HG02642 (cell line): ENCODE results near the gene BTBD6.
"Not testable (repeated sequence)": the region's sequence is repeated elsewhere in the genome, so short reads cannot be mapped to it uniquely, and the experiment has no call there.

Experiments
- ATAC-seq: cut with Tn5 transposase; IDR thresholded peaks from one replicate; pipeline ENCODE4 v1.9.1; 2021; ENCODE audit warnings: mild to moderate bottlenecking; ENCODE audit not compliant: unreplicated experiment, poor library complexity

Gene BTBD6

GRCh38 chr14:105260959-105261358 lies 12.6 kb downstream of the BTBD6 start:
- ATAC-seq, result no peak

GRCh38 chr14:105261781-105262180 lies 13.4 kb downstream of the BTBD6 start:
- no peak for ATAC-seq

DNA sequence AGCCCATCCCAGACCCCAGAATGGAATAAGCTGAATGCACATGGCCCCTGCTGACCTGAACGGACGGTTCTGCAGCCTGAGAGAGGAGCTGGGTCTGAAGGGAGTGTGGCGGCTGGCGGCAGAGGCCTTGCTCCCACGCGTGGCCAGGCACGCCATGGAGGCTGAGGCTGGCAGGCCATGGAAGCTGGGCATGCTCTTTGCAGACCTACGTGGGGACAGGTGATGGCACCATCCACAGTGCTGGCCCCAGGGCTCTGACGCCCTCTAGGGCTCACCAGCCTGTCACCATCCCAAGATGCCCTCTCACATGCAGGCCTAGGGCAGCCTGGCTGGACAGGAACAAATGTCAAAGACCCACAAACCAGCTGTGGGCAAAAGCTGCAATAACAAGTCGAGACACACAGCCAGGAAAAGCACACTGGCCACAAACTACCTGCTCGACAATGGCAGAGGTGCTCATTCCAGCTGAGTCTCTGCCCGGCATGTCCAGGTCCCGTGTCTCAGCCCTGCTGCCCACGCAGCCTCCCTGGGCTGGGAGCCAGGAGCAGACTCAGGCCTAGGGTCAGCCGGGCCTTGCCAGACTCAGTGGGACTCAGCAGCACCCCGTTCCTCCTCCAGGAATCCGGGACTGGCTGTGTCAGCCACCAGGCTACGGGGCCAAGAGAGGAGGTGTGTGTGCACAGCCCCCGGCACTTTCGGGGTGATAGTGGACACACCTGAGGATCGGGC lies 19.7 kb downstream of the BTBD6 start:
- ATAC-seq, result no peak

DNA sequence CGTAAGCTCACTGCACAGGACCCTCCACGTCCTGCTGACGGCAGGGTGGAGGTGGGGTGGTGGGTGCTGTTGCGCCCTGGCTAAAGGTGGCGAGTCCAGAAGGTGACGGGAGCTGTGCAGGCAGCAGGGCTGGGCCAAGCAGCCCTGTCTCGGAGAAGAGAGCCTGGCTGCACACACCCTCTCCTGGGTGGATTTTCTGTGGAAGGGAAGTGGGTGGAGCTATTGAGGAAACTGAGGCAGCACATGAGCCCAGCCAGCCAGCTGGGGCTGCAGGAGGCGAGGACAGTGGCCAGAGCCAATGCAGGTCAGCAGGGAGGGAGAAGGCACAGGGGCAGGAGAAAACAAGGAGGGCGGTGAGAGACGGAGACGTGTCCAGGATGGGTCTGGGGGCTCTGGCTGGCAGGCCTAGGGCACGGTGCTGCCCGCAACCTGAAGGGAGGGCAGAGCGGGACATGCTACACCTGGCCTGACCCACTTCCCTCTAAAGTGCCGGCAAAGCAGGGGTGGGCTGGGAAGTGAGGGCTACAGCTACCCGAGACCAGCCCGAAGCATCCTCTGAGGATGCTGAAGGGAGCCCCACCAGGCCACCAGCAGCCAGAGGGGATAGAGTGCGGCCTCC lies 20.5 kb downstream of the BTBD6 start:
- no peak for ATAC-seq

DNA sequence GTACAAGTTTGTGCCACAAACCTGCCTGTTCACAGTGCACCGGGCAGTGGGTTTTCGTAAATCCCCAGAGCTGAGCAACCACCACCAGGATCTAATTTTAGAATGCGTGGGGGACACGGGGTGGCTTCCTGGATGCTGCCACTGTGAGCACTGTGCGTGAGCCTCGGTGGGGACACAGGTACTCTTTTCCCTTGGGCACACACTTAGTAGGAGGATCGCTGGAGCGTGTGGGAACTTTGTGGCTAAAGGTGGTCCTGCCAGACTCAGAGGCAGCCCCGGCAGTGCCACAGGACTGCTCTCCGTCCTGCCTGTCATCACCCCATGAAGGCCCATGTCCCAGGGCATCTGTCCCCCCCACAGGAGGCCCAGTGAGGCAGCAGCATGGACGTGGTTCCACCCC lies 21.1 kb downstream of the BTBD6 start:
- no peak for ATAC-seq

GRCh38 chr14:105271224-105271890 lies 23.0 kb downstream of the BTBD6 start:
- ATAC-seq, result no peak

DNA sequence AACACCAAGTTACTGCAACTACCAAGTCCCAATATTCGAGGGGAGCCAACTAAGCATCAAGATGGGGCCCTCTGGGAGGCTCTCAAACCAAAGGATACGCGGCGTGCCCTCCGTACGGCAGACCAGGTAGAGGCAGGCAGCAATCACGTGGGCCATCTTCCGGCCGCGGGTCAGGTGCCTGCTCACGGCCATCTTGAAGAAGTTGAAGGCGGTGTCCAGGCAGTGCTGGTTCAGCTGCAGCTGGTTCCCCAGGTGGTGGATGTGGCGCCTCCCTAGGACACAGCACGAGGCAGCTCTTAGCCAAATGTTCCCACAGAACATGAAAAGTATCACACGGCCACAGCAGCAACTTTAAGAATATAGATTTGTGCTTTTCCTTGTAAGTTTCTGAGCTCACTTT lies 24.3 kb downstream of the BTBD6 start:
- ATAC-seq, result no peak

DNA sequence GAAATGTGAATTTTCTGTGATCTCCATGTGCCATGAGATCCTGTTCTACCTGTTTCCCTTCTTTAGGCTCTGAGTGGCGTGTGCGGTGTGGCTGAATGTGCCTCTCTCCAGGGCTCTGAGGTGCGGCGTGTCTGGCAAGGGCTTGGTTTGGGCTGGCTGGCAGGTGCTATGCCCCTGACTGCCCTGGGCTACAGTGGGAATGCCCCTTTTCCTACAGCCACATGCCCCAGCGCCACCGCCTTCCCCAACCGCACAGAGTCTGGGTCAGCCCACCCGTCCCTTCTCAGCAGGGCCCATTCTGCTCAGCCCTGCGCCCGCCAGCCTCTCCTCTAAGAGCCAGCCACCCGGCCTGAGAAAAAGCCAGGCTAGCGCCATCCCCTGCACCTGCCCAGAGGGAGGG lies 24.7 kb downstream of the BTBD6 start:
- ATAC-seq, result no peak

GRCh38 chr14:105274637-105275036 lies 26.3 kb downstream of the BTBD6 start:
- ATAC-seq, result no peak

GRCh38 chr14:105275267-105275946 lies 27.1 kb downstream of the BTBD6 start:
- ATAC-seq, result no peak

DNA sequence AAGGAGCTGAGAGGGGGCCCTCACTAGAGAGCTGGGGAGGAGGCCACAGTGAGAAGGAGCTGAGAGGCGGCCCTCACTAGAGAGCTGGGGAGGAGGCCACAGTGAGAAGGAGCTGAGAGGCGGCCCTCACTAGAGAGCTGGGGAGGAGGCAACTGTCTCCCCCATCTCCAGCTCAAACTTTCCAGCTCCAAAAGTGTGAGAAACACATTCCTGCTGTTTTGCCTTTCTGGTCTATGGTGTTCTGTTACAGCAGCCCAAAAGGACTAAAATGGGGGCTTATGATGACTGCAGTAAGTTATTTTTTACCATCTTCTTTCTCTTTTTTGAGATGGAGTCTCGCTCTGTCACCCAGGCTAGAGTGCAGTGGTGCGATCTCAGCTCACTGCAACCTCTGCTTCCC lies 29.1 kb downstream of the BTBD6 start:
- ATAC-seq, result not testable (repeated sequence)

- ATAC-seq, result no peak
Observed at GRCh38 chr14:105279642-105280361, 31.5 kb downstream of the BTBD6 start.

GRCh38 chr14:105280525-105280924 lies 32.2 kb downstream of the BTBD6 start:
- no peak for ATAC-seq

- no peak for ATAC-seq
Observed at GRCh38 chr14:105281371-105282097, 33.2 kb downstream of the BTBD6 start.

DNA sequence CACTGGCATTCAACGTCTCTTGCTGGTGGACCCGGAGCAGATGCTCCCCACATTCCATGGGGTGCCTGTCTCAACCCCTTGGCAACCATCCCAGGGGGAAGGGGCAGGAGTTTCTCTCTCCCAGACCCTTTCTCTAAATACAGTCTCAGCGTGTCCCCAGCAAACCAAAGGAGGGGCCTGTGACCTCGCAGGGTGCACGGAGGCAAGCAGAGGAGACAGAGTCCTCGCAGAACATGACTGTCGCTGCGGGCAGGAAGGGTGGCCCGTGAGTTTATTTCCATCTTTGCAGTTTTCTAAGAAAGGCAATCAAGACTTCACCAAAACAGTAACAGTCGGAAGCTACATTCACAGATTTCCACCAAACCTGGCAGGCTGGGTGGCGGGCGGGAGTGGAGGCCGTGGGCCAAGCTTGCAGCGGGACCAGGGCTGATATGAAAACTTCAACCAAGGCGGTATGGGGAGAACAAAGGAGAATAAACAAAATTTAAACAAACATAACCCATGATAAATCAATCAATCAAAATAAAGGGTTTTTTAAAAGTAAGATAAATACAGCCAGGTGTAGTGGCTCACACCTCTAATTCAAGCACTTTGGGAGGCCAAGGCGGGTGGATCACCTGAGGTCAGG lies 33.9 kb downstream of the BTBD6 start:
- ATAC-seq, result no peak

DNA sequence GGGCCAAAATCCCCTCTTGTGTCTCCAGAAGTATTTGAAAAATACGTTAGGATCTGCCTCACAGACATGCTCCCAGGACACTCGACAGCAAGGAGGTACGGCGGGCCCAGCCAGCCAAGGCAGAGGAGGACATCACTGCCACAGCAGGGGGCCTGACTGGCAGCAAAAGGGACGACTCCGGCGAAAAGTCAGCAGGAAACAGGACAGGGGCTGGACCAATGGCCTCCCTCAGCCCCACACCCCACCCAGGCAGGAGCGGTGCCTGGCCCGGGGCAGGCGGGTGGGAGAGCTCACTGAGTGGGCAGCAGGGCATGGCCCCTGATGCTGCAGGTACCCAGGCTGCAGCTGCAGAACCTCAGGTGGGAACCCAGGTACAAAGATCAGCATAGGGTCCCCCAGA lies 34.7 kb downstream of the BTBD6 start:
- ATAC-seq, result no peak

GRCh38 chr14:105283899-105284298 lies 35.6 kb downstream of the BTBD6 start:
- no peak for ATAC-seq

DNA sequence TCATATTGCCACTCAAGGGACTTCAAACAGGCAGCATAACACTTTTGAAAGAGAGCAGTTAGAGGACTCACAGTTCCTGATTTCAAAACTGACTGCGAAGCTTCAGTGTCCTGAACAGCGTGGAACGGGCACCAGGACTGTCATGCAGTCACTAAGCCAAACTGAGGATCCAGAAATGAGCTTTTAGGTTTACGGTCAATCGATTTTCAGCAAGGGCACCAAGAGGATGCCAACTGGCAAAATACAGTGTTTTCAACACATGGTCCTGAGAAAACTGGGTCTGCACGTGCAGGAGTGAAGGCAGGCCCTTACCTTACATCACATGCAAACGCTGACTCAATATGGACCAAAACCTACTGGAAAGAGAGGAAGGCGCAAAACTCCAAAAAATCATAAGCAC lies 36.8 kb downstream of the BTBD6 start:
- ATAC-seq, result no peak

GRCh38 chr14:105286759-105287144 lies 38.4 kb downstream of the BTBD6 start:
- ATAC-seq, result no peak
